H9 (cell line): ENCODE data around the gene TREM2. TPM values are rescaled to one million over a fixed set of nuclear protein-coding genes. Genes with fewer than 3 reads are reported as not detected.
A peak's percentile ranks its signal among the peaks of the same experiment; 100 is the strongest.

Source experiments
- DNase-seq: peaks from one replicate; pipeline ENCODE4 v3.0.0-alpha.2; 2017
- H2AFZ ChIP-seq: one replicate; pipeline ENCODE4 v1.6.1; 2013; ENCODE audit warnings: mild to moderate bottlenecking, low read length, control low read depth, moderate library complexity
- H2AK5ac ChIP-seq: 2 replicates; pipeline ENCODE4 v1.6.1; 2013; ENCODE audit warnings: low read length, control low read depth, mixed read lengths; ENCODE audit not compliant: insufficient read length
- H2BK120ac ChIP-seq: one replicate; pipeline ENCODE4 v1.6.1; 2013; ENCODE audit warnings: low read depth, mild to moderate bottlenecking, low read length, control low read depth, inconsistent platforms; ENCODE audit not compliant: poor library complexity, severe bottlenecking
- H2BK12ac ChIP-seq: 2 replicates; pipeline ENCODE4 v1.6.1; 2013; ENCODE audit warnings: low read length, control low read depth, mixed read lengths, low read depth; ENCODE audit not compliant: insufficient read length
- H2BK15ac ChIP-seq: 2 replicates; pipeline ENCODE4 v1.6.1; 2013; ENCODE audit warnings: low read depth, low read length, control low read depth
- H2BK20ac ChIP-seq: one replicate; pipeline ENCODE4 v1.6.1; 2013; ENCODE audit warnings: low read depth, mild to moderate bottlenecking, low read length, control low read depth, inconsistent platforms; ENCODE audit not compliant: poor library complexity, severe bottlenecking
- H2BK5ac ChIP-seq: 2 replicates; pipeline ENCODE4 v1.6.1; 2013; ENCODE audit warnings: low read length, control low read depth, mixed read lengths; ENCODE audit not compliant: insufficient read length
- H3K14ac ChIP-seq: 2 replicates; pipeline ENCODE4 v1.6.1; 2013; ENCODE audit warnings: low read length, control low read depth; ENCODE audit not compliant: insufficient read depth
- H3K18ac ChIP-seq: 2 replicates; pipeline ENCODE4 v1.6.1; 2013; ENCODE audit warnings: low read depth, mild to moderate bottlenecking, mixed read lengths, low read length, control low read depth; ENCODE audit not compliant: insufficient read length
- H3K23ac ChIP-seq: 2 replicates; pipeline ENCODE4 v1.6.1; 2013; ENCODE audit warnings: low read length, control low read depth, mixed read lengths, low read depth; ENCODE audit not compliant: insufficient read length
- H3K23me2 ChIP-seq: 2 replicates; pipeline ENCODE4 v1.6.1; 2013; ENCODE audit warnings: low read depth, mild to moderate bottlenecking, mixed read lengths, low read length, control low read depth; ENCODE audit not compliant: insufficient read length, poor library complexity, severe bottlenecking
- H3K27ac ChIP-seq: 2 replicates; pipeline ENCODE4 v1.5.1; 2013; ENCODE audit warnings: low read length, control low read depth, mixed read lengths, low read depth; ENCODE audit not compliant: insufficient read length
- H3K27me3 ChIP-seq: 2 replicates; pipeline ENCODE4 v1.6.1; 2013; ENCODE audit warnings: low read length, control low read depth, inconsistent platforms; ENCODE audit not compliant: insufficient read depth
- H3K4ac ChIP-seq: 2 replicates; pipeline ENCODE4 v1.6.1; 2013; ENCODE audit warnings: low read depth, mild to moderate bottlenecking, control low read depth, inconsistent platforms, low read length, moderate library complexity
- H3K4me1 ChIP-seq: 2 replicates; pipeline ENCODE4 v1.6.1; 2013; ENCODE audit warnings: low read length, control low read depth, inconsistent platforms; ENCODE audit not compliant: insufficient read depth
- H3K4me2 ChIP-seq: 2 replicates; pipeline ENCODE4 v1.6.1; 2013; ENCODE audit warnings: low read length, control low read depth, mixed read lengths; ENCODE audit not compliant: insufficient read length, insufficient read depth
- H3K56ac ChIP-seq: 2 replicates; pipeline ENCODE4 v1.6.1; 2013; ENCODE audit warnings: low read depth, mild to moderate bottlenecking, mixed read lengths, low read length, control low read depth; ENCODE audit not compliant: insufficient read length
- H3K79me1 ChIP-seq: 2 replicates; pipeline ENCODE4 v1.6.1; 2013; ENCODE audit warnings: low read depth, mild to moderate bottlenecking, moderate library complexity, low read length, control low read depth, inconsistent platforms; ENCODE audit not compliant: insufficient read depth, poor library complexity, severe bottlenecking
- H3K79me2 ChIP-seq: 2 replicates; pipeline ENCODE4 v1.6.1; 2013; ENCODE audit warnings: low read length, control low read depth, inconsistent platforms; ENCODE audit not compliant: insufficient read depth
- H3K9ac ChIP-seq: 2 replicates; pipeline ENCODE4 v1.6.1; 2013; ENCODE audit warnings: low read length, control low read depth, mixed read lengths; ENCODE audit not compliant: insufficient read length; ENCODE audit errors: extremely low read depth
- H3K9me3 ChIP-seq: one replicate; pipeline ENCODE4 v1.6.1; 2013; ENCODE audit warnings: low read depth, low read length, inconsistent platforms; ENCODE audit not compliant: control insufficient read depth
- H3T11ph ChIP-seq: one replicate; pipeline ENCODE4 v1.6.1; 2013; ENCODE audit warnings: mild to moderate bottlenecking, low read length, control low read depth, inconsistent platforms
- H4K20me1 ChIP-seq: one replicate; pipeline ENCODE4 v1.6.1; 2013; ENCODE audit not compliant: control insufficient read depth, insufficient read length, insufficient read depth
- H4K5ac ChIP-seq: 2 replicates; pipeline ENCODE4 v1.6.1; 2013; ENCODE audit warnings: low read depth, mild to moderate bottlenecking, mixed read lengths, low read length, control low read depth; ENCODE audit not compliant: insufficient read length
- H4K8ac ChIP-seq: replicated peaks from 2 replicates; pipeline ENCODE4 v1.6.1; 2013; ENCODE audit warnings: low read length, control low read depth, mixed read lengths, low read depth; ENCODE audit not compliant: insufficient read length
- H4K91ac ChIP-seq: 2 replicates; pipeline ENCODE4 v1.6.1; 2013; ENCODE audit warnings: low read depth, mild to moderate bottlenecking, moderate library complexity, mixed read lengths, low read length, control low read depth; ENCODE audit not compliant: insufficient read length
- H3K27ac Mint-ChIP-seq, 3 experiments: 2 replicates in 2 of 3; 3 replicates in 1 of 3; pipeline ENCODE4 v1.8.0; 2020 to 2021; ENCODE audit warnings: mixed read lengths in 3 of 3, mild to moderate bottlenecking in 1 of 3, moderate library complexity in 1 of 3
- H3K27me3 Mint-ChIP-seq: 2 replicates; pipeline ENCODE4 v1.8.0; 2021; ENCODE audit warnings: low read depth, mild to moderate bottlenecking, moderate library complexity, mixed read lengths
- H3K36me3 Mint-ChIP-seq, 3 experiments: 2 replicates in 2 of 3; 3 replicates in 1 of 3; pipeline ENCODE4 v1.8.0; 2020 to 2021; ENCODE audit warnings: low read depth in 3 of 3, mixed read lengths in 3 of 3; ENCODE audit not compliant: insufficient read depth in 1 of 3
- H3K4me1 Mint-ChIP-seq, 2 experiments: 2 replicates each; pipeline ENCODE4 v1.8.0; 2020; ENCODE audit warnings: mixed read lengths in 2 of 2
- H3K4me3 Mint-ChIP-seq, 2 experiments: 2 replicates in 1 of 2; 3 replicates in 1 of 2; pipeline ENCODE4 v1.8.0; 2020 to 2021; ENCODE audit warnings: mild to moderate bottlenecking in 2 of 2, mixed read lengths in 2 of 2, moderate library complexity in 1 of 2
- H3K9me3 Mint-ChIP-seq, 2 experiments: 2 replicates in 1 of 2; 3 replicates in 1 of 2; pipeline ENCODE4 v1.8.0; 2020; ENCODE audit warnings: mild to moderate bottlenecking in 2 of 2, mixed read lengths in 2 of 2, moderate library complexity in 1 of 2
- CTCF ChIP-seq: fragments of 200-600 bp; sonication (generic); conservative IDR thresholded peaks from 3 replicates; pipeline ENCODE4 v1.8.0; 2021; ENCODE audit warnings: antibody characterized with exemption, mild to moderate bottlenecking
- WGBS: extraction: QIAGEN DNeasy Blood & Tissue Kit; methylation state at CpG from one replicate; pipeline ENCODE4 v1.1.7; 2013; ENCODE audit warnings: missing lambda C conversion rate, low lambda C conversion rate, mixed read lengths; ENCODE audit not compliant: insufficient read length; ENCODE audit errors: extremely low coverage; 5-methylcytosine and 5-hydroxymethylcytosine counted together
- total RNA-seq: library from RNA; stranded (reverse); gene quantifications from 2 replicates; pipeline ENCODE4 v1.2.1, GENCODE V29; 2021

TREM2 gene
- total RNA-seq, 1 experiment from 2014 or later = 0.31 TPM

GRCh38 chr6:41153992-41154625, 8.8 kb downstream of the TREM2 start, which contains the start of gene TREML1:
TSS of gene TREML1 (minus strand) at chr6:41154347. CDS start at chr6:41154288, 59 bp downstream.
- no peak for DNase-seq
- Histone ChIP-seq H3K9ac (no peak within 1 kb of the TSS), H3K79me2 (no peaks in the 10 kb centered on the region), H4K8ac (no peak within 1 kb of the TSS), H3K27ac (no peak within 1 kb of the TSS), H4K20me1 (no peaks in the 10 kb centered on the region), H3K9me3 (no peaks in the 10 kb centered on the region), H3K56ac (no peak within 1 kb of the TSS), H3K14ac (no peak within 1 kb of the TSS; the same call in 1 of the 2 replicates), H2BK20ac (no peak within 1 kb of the TSS), H2AFZ (no peak within 1 kb of the TSS), H2BK120ac (no peak within 1 kb of the TSS), H3K4me2 (no peak within 1 kb of the TSS), H3K79me1 (no peaks in the 10 kb centered on the region), H3K4me1 (no peaks in the 10 kb centered on the region), H3K23me2 (no peaks in the 10 kb centered on the region), H3K27me3 (no peaks in the 10 kb centered on the region), H2AK5ac (no peak within 1 kb of the TSS), H2BK15ac (no peak within 1 kb of the TSS), H4K5ac (no peak within 1 kb of the TSS), H4K91ac (no peak within 1 kb of the TSS), H3K23ac (no peak within 1 kb of the TSS), H2BK5ac (no peak within 1 kb of the TSS), H3K4ac (no peak within 1 kb of the TSS), H3K18ac (no peak within 1 kb of the TSS), H2BK12ac (no peak within 1 kb of the TSS), H3T11ph (no peak within 1 kb of the TSS)
- no peak for TF ChIP-seq CTCF
- peaks cover 6% of the 10 kb centered on the region for H3K27me3 Mint-ChIP-seq
- H3K27ac Mint-ChIP-seq = 0 out of 7 replicates have a peak within 1 kb of the TSS, but pooled peaks of 1 of the 3 experiments have one; percentile 32
- H3K9me3 Mint-ChIP-seq = no peaks in the 10 kb centered on the region
- H3K4me1 Mint-ChIP-seq = peaks cover 11 to 13% of the 10 kb centered on the region in 2 experiments; a peak in 3 of 4 replicates
- H3K36me3 Mint-ChIP-seq = no peaks in the 10 kb centered on the region; a peak in 1 of 7 replicates
- WGBS = no CpG with 5 or more reads among the region's 5 CpGs
- H3K4me3 Mint-ChIP-seq = peak within 1 kb of the TSS in 1 of 2 experiments; percentile 41; a peak in 2 of 5 replicates
